Midbrain (tissue), 1 donor: ENCODE results near the gene GNG4.
"Not testable (repeated sequence)": the region's sequence is repeated elsewhere in the genome, so short reads cannot be mapped to it uniquely, and the experiment has no call there.

ENCODE experiments used
- DNase-seq: peaks from one replicate; lab custom pipeline; 2025; lab: John Stamatoyannopoulos, UW

Gene GNG4

GRCh38 chr1:235648954-235649367 is 623 bp downstream of the GNG4 start:
- DNase-seq = no peak

GRCh38 chr1:235648407-235648907 is 1.1 kb downstream of the GNG4 start:
- DNase-seq = no peak

- not testable (repeated sequence) for DNase-seq
Measured at GRCh38 chr1:235647537-235647936, 2.0 kb downstream of the GNG4 start.

- DNase-seq = no peak
Measured at GRCh38 chr1:235646463-235646862, 3.1 kb downstream of the GNG4 start.

GRCh38 chr1:235644693-235645305 is 4.8 kb downstream of the GNG4 start:
- DNase-seq = no peak

GRCh38 chr1:235643837-235644692 is 5.5 kb downstream of the GNG4 start:
- DNase-seq = no peak

GRCh38 chr1:235642943-235643371 is 6.6 kb downstream of the GNG4 start:
- no peak for DNase-seq

GRCh38 chr1:235642011-235642942 is 7.3 kb downstream of the GNG4 start:
- no peak for DNase-seq

- DNase-seq = no peak
Measured at GRCh38 chr1:235640580-235640979, 9.0 kb downstream of the GNG4 start.

- no peak for DNase-seq
Measured at GRCh38 chr1:235639226-235640205, 10.1 kb downstream of the GNG4 start.

GRCh38 chr1:235638612-235639011 is 11.0 kb downstream of the GNG4 start:
- DNase-seq = not testable (repeated sequence)

GRCh38 chr1:235637756-235638534 is 11.6 kb downstream of the GNG4 start:
- DNase-seq = no peak

- DNase-seq = no peak
Measured at GRCh38 chr1:235635938-235636662, 13.5 kb downstream of the GNG4 start.

GRCh38 chr1:235632506-235633401 is 16.8 kb downstream of the GNG4 start:
- DNase-seq = no peak

- no peak for DNase-seq
Measured at GRCh38 chr1:235631816-235632215, 17.8 kb downstream of the GNG4 start.

- no peak for DNase-seq
Measured at GRCh38 chr1:235628316-235629005, 21.1 kb downstream of the GNG4 start.

- no peak for DNase-seq
Measured at GRCh38 chr1:235625831-235626230, 23.8 kb downstream of the GNG4 start.

- DNase-seq = no peak
Measured at GRCh38 chr1:235625340-235625739, 24.2 kb downstream of the GNG4 start.
